RKO (cell line): ENCODE results near the gene USP10.
A peak's percentile ranks its signal among the peaks of the same experiment; 100 is the strongest.
"Not testable (repeated sequence)": the region's sequence is repeated elsewhere in the genome, so short reads cannot be mapped to it uniquely, and the experiment has no call there.

Experiments used
- DNase-seq: peaks from one replicate; pipeline ENCODE4 v3.0.0-alpha.2; 2016; ENCODE audit warnings: low spot score

Gene USP10

DNA sequence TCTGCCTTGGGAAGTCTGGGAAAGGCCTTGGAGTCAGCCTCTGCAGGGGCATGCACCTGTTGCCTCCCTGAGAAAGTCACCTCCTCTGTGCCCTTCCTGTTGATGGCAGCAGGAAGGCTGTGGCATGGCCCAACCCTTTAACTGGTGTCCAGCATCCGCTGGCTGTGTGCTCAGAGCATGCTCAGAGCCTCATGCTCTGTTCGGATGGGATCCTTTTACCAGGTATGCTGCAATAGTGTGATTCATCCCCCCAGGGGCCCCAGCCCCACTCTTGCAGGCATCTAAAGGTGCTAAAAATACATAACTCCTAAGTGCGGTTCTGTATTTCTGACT lies 26.6 kb upstream of the USP10 start:
- DNase-seq, result no peak

DNA sequence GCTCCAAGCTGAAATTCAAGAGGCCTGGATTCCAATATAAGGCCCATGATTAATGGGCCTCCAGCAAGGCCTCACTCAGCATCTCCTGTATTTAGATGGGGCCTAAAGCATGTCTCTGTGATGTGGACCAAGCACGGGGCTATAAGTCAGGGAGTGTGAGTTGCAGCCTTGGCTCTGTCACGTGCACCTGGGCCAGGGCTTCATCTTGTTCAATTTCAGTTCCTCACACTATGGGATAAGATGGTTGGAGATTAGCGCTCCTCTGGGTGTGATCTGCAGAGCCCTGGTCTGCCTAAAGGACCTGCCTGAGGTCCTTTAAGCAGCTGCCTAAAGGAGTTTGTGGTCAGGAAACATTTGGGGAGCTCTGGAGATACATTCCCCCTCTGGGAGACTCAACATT lies 26.2 kb upstream of the USP10 start:
- DNase-seq, result no peak

DNA sequence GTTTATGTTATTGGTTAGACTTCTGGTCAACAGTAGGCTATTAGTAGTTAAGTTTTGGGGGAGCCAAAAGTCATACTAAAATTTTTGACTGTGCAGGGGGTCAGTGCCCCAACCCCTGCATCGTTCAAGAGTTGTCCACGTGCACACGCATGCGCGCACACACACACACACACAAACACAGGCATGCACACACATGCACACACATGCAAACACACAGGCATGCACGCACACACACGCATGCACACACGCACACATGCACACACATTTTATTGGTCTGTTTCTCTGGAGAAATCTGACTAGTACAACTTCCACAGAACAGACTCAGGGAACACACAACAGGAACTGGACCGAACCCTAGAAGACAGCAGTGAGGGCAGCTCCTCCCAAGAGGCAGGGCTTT lies 24.4 kb upstream of the USP10 start:
- no peak for DNase-seq

- DNase-seq, result no peak
Measured at GRCh38 chr16:84675884-84676283, 23.9 kb upstream of the USP10 start.

GRCh38 chr16:84677017-84677803 lies 22.6 kb upstream of the USP10 start:
- DNase-seq, result no peak

- DNase-seq, result no peak
Measured at GRCh38 chr16:84677849-84678248, 22.0 kb upstream of the USP10 start.

DNA sequence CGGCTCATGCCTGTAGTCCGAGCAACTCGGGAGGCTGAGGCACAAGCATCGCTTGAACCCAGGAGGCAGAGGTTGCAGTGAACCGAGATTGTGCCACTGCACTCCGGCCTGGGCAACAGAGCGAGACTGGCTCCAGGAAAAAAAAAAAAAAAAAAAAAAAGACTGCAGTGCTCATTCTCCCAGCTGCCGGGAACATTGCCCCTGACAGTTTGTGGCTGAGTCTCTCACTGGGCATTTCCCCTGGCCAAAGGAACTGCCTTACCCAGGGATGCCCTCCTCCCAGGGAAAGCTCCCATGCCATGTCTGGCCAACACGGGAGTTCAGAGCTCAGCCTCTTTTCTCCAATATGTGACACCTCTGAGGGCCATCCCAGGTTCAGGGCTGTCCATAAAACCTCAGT lies 21.3 kb upstream of the USP10 start:
- DNase-seq, result no peak

DNA sequence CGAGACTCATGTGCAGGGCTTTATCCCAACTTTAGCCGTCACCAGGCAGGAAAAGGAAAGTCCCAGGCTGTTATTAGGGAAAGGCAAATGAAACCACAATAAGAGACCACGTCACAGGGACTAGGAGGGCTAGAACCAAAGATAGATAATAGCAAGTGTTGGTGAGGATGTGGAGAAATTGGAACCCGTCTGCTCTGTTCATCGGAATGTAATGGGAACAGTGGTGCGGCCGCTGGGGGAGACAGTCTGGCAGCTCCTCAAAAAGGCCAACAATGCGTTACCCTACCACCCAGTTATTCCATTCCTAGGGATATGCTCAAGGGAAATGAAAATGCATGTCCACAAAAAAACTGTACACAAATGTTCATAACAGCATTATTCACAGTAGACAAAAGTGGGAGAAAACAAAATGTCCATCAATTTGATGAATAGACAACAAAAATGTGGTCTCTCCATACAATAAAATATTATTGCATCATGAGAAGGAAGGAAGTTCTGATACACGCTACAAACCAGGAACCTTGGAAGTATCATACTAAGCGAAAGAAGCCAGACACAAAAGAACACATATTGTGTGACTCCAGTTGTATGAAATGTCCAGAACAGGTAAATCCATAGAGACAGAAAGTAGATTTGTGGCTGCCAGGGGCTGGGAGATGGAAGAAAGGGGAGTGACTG lies 19.5 kb upstream of the USP10 start:
- DNase-seq, result no peak

DNA sequence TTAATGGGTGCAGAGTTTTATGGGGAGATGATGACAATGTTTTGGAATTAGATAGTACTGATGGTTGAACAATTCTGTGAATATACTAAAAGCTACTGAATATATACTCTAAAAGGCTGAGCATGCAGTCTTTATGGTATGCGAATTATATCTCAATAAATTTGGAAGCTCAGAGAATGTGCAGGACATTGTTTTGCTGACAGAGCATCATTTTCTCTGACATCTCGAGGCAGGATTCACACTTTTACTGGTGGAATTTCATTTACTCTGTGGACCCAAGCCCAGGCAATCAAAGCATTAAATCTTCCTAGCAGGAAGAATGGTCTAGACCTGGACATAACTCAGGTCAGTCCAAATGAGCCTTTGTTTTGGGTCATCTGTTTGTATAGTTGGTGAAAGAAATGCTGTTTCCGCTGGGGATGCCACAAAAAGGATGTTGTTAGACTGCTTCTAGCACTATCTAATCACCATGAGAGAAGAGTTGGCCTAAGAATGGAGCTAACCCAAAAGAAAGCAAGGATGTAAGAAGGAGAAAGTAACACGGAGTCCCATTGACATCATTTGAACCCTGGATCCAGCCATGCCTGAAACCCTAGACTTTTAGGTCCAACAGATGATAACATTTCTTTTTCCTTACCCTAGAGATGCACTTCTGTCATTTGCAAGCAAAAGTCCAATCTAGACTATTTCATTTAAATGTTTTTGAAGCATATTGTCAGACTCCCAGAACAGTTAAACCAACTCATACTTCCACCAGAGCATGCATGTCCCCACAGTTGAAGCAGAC lies 18.8 kb upstream of the USP10 start:
- no peak for DNase-seq

GRCh38 chr16:84683691-84684591 lies 15.9 kb upstream of the USP10 start:
- no peak for DNase-seq

GRCh38 chr16:84684592-84684965 lies 15.2 kb upstream of the USP10 start:
- DNase-seq, result no peak

- DNase-seq, result no peak
Measured at GRCh38 chr16:84685210-84685609, 14.6 kb upstream of the USP10 start.

DNA sequence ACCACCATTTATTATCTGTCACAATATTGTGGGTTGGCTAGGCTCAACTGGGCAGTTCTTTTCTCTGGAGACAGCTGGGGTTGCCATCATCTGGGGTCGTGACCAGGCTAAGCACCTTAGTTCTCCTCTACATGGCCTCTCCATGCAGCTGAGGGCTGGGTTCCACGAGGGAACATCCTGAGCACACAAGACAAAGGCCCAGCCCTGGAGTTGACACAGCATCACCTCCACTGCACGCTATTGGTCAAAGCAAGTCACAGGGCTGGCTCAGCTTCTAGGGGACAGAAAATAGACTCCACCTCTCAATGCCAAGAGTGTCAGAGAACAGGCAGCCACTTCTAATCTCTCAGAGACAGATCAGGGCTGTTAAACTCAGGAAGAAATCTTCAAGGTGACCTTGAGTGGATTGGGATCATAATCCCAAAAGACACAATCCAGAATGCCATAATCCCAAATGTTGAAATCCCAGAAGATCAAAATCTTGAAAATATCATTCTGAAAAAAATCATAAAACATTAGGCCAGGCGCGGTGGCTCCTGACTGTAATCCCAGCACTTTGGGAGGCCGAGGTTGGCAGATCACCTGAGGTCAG lies 13.0 kb upstream of the USP10 start:
- no peak for DNase-seq

- peak; percentile 37 for DNase-seq
Measured at GRCh38 chr16:84687715-84688114, 12.1 kb upstream of the USP10 start.

GRCh38 chr16:84688163-84688562 lies 11.6 kb upstream of the USP10 start:
- not testable (repeated sequence) for DNase-seq

GRCh38 chr16:84689111-84689510 lies 10.7 kb upstream of the USP10 start:
- peak; percentile 71 for DNase-seq

DNA sequence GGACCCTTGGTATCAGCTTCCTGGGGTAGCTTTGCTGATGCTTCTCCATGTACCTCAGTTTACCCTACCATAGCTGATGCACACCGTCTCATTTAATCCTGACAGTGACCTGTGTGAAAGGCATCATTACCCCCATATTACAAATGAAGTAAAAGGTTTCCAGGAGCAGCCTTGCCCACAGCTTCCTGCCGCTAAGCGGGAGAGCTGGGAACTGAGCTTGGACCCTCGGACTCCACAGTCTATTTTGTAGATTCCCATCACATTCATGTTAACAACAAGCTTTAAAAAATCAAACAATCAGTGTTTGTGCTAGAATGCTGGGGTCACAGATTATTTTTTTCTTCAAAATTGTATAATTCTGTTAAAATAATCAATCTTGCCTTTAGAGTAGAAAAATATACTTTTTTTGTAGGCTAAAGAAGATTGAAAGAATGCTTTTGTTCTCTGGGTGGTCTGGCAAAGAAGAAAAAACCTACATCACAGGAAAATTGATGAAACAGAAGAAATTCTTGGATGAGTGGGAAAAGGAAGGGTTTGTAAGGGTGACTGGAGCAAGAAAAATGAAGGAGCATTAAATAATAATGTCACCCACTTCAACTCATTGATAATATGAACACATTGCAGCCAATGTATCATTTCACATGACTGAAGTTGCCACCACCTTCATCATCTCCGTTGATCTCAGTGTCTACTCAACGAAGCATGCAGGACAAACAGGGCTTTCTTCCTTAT lies 9.5 kb upstream of the USP10 start:
- no peak for DNase-seq

DNA sequence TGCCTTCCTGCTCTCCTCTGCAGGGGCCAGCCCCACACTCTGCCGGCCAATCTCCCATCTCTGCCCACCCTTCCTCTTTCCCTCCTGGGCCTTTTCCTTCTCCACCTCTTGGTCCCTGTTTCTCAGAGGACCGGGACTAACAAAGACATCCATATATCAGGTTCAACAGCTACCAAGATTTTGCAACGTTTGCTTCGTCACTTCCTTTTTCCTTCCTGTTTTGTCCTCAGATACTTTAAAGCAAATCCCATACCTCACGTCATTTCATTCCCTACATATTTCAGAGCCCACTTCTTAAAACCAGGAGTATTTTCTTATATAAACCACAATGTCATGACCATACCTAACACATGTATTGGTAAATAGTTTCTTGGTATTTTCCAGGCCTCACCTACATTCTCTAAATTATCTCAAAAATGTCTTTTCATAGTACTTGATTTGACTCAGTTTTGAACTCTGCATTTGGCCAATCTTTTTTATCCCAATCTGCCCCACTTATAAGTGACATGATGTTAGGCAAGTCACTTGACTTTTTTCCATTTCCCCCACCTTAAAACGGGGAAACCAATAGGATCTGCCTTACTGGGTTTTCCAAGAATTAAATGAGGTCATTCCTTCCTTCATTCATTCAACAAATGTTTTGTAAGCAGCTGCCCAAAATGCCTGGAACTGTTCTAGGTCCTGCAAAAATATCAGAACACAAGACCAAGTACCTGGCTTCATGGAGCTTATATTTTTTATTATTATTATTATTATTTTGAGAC lies 7.2 kb upstream of the USP10 start:
- DNase-seq, result no peak

GRCh38 chr16:84693869-84694268 lies 5.9 kb upstream of the USP10 start:
- not testable (repeated sequence) for DNase-seq

DNA sequence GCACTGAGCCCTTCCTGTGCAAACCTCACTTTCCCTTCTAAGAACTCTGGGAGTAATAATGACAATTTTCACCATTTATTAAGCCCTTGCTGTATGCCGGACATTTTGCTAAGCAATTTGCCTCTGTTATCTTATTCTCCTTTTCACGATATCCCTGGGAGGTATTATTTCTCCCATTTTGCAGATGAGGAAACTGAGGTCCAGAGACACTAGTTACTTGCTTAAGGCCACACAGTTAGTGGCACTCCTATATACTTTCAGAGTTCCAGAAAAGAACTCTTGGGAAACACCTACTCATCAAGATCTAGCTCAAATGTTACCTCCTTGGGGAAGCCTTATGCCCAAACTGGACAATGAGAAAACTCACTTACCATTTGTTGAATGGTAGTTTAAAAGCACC lies 4.8 kb upstream of the USP10 start:
- DNase-seq, result no peak
